Measurements from ENCODE around the gene ASH1L.
"Not testable (repeated sequence)": the region's sequence is repeated elsewhere in the genome, so short reads cannot be mapped to it uniquely, and the experiment has no call there.

Gene ASH1L

DNA sequence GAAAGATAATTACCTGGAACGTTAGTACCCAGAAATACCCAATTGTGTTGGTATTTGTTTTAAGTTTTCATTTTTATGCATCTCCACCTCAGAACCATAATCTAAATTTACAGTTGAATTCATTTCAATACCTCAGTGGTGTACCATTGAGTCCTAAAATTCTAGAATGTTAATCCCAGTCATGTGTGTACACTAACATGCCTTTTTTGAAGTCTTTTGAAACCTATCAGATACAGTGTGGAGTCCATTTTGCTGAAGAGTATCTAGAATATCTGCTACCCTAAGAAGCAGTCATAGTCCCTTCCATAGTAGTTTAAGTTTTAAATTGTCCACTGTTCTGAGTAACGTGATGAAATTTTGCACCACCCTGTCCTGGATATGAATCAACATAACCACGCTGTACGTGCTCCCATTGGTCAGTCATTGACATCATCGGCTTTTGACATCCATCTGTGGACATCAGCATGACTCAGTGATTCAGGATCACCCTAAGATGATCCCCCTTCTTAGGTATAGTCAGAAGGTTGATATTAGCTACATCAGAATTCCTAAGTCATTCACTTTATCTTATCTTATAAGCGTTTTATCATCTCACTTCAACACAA is 7.5 kb upstream of the ASH1L start:
- no peak overlapping the region for H3K4me3 ChIP-seq (ENCODE audit: low read length)
- TF ChIP-seq, protein P1, sequence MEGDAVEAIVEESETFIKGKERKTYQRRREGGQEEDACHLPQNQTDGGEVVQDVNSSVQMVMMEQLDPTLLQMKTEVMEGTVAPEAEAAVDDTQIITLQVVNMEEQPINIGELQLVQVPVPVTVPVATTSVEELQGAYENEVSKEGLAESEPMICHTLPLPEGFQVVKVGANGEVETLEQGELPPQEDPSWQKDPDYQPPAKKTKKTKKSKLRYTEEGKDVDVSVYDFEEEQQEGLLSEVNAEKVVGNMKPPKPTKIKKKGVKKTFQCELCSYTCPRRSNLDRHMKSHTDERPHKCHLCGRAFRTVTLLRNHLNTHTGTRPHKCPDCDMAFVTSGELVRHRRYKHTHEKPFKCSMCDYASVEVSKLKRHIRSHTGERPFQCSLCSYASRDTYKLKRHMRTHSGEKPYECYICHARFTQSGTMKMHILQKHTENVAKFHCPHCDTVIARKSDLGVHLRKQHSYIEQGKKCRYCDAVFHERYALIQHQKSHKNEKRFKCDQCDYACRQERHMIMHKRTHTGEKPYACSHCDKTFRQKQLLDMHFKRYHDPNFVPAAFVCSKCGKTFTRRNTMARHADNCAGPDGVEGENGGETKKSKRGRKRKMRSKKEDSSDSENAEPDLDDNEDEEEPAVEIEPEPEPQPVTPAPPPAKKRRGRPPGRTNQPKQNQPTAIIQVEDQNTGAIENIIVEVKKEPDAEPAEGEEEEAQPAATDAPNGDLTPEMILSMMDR (conservative IDR thresholded peaks at IDR 0.05; ENCODE audit: low read depth, low read length), result no peak
- no peak for DNase-seq (ENCODE audit: low read depth)

DNA sequence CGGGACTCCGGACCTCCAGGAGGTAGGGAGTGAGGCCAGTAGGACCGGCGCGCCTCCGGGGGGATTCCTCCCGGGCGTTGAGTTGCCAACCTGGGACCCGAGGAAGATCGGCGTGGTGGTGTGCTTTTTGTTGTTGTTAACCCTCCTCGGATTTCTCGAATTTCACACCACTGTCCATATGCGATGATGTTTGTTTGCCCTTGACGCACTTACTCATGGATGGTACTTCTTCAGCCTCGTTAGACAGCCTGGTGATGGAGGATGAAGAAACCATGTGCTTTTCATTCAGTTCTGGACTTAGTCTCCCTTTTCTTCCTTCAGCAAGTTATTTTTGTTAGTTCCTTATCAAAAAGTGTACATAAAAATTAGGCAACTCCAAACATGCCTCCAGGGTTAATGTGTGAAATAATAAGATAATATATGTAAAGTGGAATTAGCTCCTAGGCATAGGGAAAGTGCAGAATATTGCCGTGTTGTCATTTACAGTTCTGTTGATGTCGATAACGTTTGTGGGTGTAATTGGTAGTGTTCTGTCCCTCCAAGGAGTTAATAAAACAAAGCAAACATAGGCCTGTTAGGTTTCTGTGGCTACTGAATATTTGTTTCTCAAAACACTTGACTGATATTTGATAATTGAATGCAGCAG is 897 bp upstream of the ASH1L start:
- not testable (repeated sequence) for DNase-seq (ENCODE audit: low read depth)
- H3K4me3 ChIP-seq (ENCODE audit: low read length), result peak overlapping the region; percentile 95

DNA sequence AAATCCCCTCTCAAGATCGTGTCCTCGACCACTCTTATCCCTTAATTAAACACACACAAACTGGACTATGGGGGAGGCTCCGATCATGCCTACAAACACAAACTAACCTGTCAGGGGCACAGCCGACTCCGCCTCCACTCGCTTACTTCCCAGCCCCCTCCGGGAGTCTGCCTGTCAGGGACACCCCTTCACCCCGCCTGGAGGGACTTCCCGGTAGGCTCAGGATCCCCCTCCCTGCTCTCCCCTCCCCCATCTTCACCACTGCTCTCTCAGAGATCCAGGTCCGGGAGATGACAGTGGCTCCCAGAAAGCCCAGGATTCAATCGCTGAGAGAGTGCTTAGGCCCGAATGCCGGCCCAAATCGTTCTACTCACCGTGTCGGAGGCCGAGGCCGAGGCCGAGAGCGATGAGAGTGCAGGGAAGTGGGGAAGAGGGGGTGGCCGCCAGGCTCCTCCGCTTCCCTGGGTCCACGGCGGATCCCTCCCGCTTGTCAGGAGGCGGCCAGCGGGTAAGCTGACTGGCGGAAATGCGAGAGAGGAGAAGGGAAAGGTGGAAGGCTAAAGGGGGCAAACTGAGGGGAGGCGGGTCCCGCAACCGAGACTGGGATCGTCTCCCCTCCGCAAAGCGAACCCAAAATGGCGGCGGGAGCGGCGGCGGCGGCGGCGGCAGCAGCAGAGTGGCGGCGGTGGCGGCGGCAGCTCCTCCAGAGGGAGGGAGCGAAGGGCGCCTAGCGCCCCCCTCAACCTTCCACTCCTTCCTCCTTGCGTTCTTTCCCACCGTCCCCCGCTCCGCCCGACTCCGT is 623 bp downstream of the ASH1L start:
- H3K4me3 ChIP-seq (ENCODE audit: low read length), result peak overlapping the region; percentile 95
- DNase-seq (ENCODE audit: low read depth), result not testable (repeated sequence)

DNA sequence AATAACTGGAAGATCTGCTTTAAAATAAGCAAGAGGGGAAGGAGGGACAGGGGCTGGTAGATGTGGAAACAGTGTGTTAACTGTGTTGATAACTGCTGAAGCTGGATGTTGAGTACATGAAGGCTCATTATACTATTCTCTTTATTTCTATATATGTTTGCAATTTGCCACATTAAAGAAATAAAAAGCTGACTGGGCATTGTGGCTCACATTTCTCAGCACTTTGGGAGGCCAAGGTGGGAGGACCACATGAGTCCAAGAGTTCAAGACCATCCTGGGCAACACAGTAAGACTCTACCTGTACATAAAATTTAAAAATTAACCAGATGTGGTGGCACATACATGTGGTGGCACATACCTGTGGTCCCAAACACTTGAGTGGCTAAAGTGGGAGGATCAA is 6.7 kb downstream of the ASH1L start:
- H3K4me3 ChIP-seq (ENCODE audit: low read length), result no peak overlapping the region
- TF ChIP-seq, protein P1 (conservative IDR thresholded peaks at IDR 0.05; ENCODE audit: low read depth, low read length), result no peak
- DNase-seq (ENCODE audit: low read depth), result no peak

DNA sequence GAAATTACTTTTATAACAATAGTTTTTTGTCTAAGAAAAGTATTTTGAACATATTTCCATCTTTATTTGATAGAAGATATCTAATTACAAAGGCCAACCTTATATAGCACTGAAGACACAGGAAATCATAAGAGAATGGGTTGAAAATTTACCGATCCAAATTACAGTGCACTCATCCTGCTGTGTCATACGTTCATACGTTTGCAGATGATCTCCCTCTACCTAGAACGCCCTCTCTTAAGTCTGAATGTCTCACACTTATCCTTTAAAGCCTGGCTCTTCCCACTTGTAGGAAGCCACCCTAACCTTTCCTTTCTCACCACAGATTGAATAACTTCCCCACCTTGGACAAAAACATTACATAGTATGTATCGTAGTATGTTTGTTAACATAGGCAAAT is 9.3 kb downstream of the ASH1L start:
- TF ChIP-seq, protein P1 (conservative IDR thresholded peaks at IDR 0.05; ENCODE audit: low read depth, low read length), result no peak
- no peak for DNase-seq (ENCODE audit: low read depth)
- no peak overlapping the region for H3K4me3 ChIP-seq (ENCODE audit: low read length)

DNA sequence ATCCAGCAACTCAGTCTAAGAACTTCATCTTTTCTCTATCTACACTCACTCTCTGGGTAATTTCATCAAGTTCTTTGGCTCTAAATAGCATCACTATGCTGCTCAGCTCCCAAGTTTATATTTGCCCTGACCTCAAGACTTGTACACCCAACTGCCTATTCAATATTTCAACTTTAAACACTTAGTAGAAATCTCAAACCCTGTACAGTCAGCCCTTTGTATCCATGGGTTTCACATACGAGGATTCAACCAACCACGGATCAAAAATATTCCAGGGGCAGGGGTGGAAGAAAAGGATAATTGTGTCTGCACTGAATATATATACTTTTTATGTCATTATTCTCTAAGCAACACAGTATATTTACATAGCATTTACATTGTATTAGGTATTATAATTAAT is 13.9 kb downstream of the ASH1L start:
- TF ChIP-seq, protein P1 (conservative IDR thresholded peaks at IDR 0.05; ENCODE audit: low read depth, low read length), result no peak
- H3K4me3 ChIP-seq (ENCODE audit: low read length), result no peak overlapping the region
- DNase-seq (ENCODE audit: low read depth), result no peak

DNA sequence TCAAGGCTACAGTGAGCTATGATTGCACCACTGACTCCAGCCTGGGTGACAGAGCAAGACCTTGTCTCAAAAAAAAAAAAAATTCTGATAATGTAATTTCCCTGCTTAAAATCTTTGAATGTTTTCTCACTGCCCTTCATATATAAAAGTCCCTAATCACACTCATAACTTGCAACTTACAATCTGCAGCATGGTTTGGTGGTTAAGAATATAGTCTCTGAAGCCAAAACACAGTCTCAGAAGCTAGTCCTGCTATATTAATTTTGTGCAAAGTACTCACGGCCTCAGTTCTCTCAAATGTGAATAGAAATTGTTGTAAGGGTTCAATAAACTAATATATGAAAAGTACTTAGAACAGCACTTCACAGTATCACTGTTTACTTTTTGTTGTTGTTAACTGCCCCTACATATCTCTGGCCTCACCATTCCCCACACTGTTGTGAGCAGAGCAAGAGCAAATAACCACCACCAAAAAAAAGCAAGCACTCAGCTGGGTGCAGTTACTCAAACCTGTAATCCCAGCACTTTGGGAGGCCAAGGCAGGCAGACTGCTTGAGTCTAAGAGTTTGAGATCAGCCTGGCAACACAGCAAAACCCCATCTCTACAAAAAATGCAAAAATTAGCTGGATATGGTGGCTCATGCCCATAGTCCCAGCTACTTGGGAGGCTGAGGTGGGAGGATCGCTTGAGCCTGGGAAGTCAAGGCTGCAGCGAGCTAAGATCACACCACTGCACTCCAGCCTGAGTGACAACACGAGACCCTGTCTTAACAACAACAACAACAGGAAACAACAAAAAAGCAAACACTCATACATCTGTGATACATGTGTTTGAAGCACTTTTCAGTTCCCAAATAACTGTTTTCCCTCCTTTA is 22.4 kb downstream of the ASH1L start:
- DNase-seq (ENCODE audit: low read depth), result no peak
- H3K4me3 ChIP-seq (ENCODE audit: low read length), result no peak overlapping the region
- TF ChIP-seq, protein P1 (conservative IDR thresholded peaks at IDR 0.05; ENCODE audit: low read depth, low read length), result no peak
